Testis (tissue), 2 donors: Measurements from ENCODE around the gene OTUB2.

ENCODE experiments used
- CTCF ChIP-seq, 3 experiments: fragments of 450-650 bp in 2 of 3; fragments of 200-600 bp in 1 of 3; sonication (generic) in 1 of 3; IDR thresholded peaks; one replicate each; pipeline ENCODE4 v1.5.1; 2016 to 2019; ENCODE audit warnings: antibody characterized with exemption in 3 of 3, mild to moderate bottlenecking in 2 of 3, moderate library complexity in 1 of 3
- POLR2A ChIP-seq: fragments of 450-650 bp; IDR thresholded peaks from one replicate; pipeline ENCODE4 v1.6.1; 2017; ENCODE audit warnings: antibody characterized with exemption, mild to moderate bottlenecking, moderate library complexity

GRCh38 chr14:94014382-94014781 is 11.8 kb upstream of the OTUB2 start:
- TF ChIP-seq CTCF (IDR thresholded peaks at IDR 0.05) (no peak), POLR2A (no peak)
